Prostate gland (tissue), 2 donors: ENCODE results near the gene FOLR1.
"Not testable (repeated sequence)": the region's sequence is repeated elsewhere in the genome, so short reads cannot be mapped to it uniquely, and the experiment has no call there.

Experiments
- POLR2AphosphoS5 ChIP-seq: sonication (generic); formaldehyde crosslinking; IDR thresholded peaks from one replicate; pipeline ENCODE4 v1.6.1; 2017; ENCODE audit warnings: antibody characterized with exemption
- TF ChIP-seq, protein P1 (sequence below), 4 experiments: fragments of 200-600 bp in 2 of 4; fragments of 450-650 bp in 2 of 4; sonication (generic) in 2 of 4; IDR thresholded peaks; 1 replicate in 3 of 4; 2 replicates in 1 of 4; pipeline ENCODE4 v1.5.1; 2016 to 2019; ENCODE audit warnings: antibody characterized with exemption in 4 of 4, mild to moderate bottlenecking in 2 of 4, moderate library complexity in 2 of 4

DNA sequence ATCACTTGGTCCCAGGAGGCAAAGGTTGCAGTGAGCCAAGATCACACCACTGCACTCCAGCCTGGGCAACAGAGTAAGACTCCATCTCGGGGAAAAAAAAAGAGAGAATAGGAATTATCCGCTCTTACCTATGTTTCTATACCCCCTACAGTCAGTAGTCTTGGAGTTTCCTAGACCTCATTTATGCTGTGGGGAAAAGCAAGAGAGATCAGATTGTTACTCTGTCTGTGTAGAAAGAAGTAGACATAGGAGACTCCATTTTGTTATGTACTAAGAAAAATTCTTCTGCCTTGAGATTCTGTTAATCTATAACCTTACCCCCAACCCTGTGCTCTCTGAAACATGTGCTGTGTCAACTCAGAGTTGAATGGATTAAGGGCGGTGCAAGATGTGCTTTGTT is 27.8 kb upstream of the FOLR1 start:
- TF ChIP-seq, protein P1, sequence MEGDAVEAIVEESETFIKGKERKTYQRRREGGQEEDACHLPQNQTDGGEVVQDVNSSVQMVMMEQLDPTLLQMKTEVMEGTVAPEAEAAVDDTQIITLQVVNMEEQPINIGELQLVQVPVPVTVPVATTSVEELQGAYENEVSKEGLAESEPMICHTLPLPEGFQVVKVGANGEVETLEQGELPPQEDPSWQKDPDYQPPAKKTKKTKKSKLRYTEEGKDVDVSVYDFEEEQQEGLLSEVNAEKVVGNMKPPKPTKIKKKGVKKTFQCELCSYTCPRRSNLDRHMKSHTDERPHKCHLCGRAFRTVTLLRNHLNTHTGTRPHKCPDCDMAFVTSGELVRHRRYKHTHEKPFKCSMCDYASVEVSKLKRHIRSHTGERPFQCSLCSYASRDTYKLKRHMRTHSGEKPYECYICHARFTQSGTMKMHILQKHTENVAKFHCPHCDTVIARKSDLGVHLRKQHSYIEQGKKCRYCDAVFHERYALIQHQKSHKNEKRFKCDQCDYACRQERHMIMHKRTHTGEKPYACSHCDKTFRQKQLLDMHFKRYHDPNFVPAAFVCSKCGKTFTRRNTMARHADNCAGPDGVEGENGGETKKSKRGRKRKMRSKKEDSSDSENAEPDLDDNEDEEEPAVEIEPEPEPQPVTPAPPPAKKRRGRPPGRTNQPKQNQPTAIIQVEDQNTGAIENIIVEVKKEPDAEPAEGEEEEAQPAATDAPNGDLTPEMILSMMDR (IDR thresholded peaks at IDR 0.05), result not testable (repeated sequence)
- TF ChIP-seq POLR2AphosphoS5, result not testable (repeated sequence)
